Activated CD4-positive, alpha-beta T cell treated with anti-CD3 and anti-CD28 coated beads, Interleukin-2, amount 10 ng/mL, durations not matched to agents 7 days and 5 days (primary cell): ENCODE measurements around the gene EEFSEC. TPM values are rescaled to one million over a fixed set of nuclear protein-coding genes. Genes with fewer than 3 reads are reported as not detected.

Experiments
- CTCF ChIA-PET: fragments of 350-600 bp; sonication (Branson Sonifier 250); formaldehyde crosslinking; loops from one replicate; lab custom pipeline; 2021; ENCODE audit warnings: antibody characterized with exemption; lab: Charles Lee
- POLR2A ChIA-PET: fragments of 350-600 bp; sonication (Branson Sonifier 250); formaldehyde crosslinking; loops from one replicate; lab custom pipeline; 2021; ENCODE audit warnings: antibody characterized with exemption; lab: Charles Lee
- DNase-seq: peaks from one replicate; pipeline ENCODE4 v3.0.0-alpha.2; 2020
- H3K27ac Mint-ChIP-seq: one replicate; pipeline ENCODE4 v1.8.0; 2021; ENCODE audit warnings: mild to moderate bottlenecking, moderate library complexity, mixed read lengths
- H3K27me3 Mint-ChIP-seq: one replicate; pipeline ENCODE4 v1.8.0; 2021; ENCODE audit warnings: mixed read lengths
- H3K36me3 Mint-ChIP-seq: one replicate; pipeline ENCODE4 v1.8.0; 2021; ENCODE audit warnings: low read depth, mixed read lengths
- H3K4me1 Mint-ChIP-seq: one replicate; pipeline ENCODE4 v1.8.0; 2021; ENCODE audit warnings: mixed read lengths
- H3K4me3 Mint-ChIP-seq: one replicate; pipeline ENCODE4 v1.8.0; 2021; ENCODE audit warnings: mild to moderate bottlenecking, moderate library complexity, mixed read lengths
- H3K9me3 Mint-ChIP-seq: one replicate; pipeline ENCODE4 v1.8.0; 2021; ENCODE audit warnings: mixed read lengths
- total RNA-seq, 2 experiments: library from RNA; stranded (reverse); gene quantifications; one replicate each; pipeline ENCODE4 v1.2.3, GENCODE V29; 2021

EEFSEC gene
- total RNA-seq, 2 experiments from 2014 or later, result 16.6 to 17.1 TPM

DNA sequence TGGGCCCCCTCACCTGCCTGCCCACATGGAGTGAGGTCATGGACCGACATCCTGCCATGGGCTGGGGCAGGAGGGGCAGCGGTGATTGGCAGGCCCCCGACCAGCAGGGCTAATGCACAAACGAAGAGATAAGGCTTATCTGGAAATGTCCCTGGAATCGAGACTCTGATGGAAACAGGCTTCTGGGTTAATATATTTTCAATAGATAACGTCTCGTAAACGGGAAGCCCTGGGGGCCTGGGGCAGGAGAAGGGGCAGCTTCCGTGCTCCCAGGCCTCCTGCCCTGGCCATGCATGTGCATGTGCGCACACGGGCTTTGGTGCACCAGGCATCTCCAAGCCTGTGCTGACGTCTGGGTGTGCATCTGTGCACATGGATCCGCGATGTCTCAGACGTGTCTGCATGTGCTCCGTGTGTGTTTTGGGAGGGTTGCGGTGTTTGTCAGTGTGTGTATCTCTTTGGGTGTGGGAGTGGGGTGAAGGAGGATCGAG, 258.3 kb downstream of the EEFSEC start:
- H3K4me1 Mint-ChIP-seq, result no peaks in the 10 kb centered on the region
- POLR2A ChIA-PET, result no interaction called here
- CTCF ChIA-PET, result no interaction called here
- H3K27me3 Mint-ChIP-seq, result no peaks in the 10 kb centered on the region
- H3K4me3 Mint-ChIP-seq, result no peak overlapping the region
- no peak for DNase-seq
- no peak overlapping the region for H3K27ac Mint-ChIP-seq
- no peaks in the 10 kb centered on the region for H3K9me3 Mint-ChIP-seq
- no peaks in the 10 kb centered on the region for H3K36me3 Mint-ChIP-seq

GRCh38 chr3:128412180-128413002, 259.1 kb downstream of the EEFSEC start:
- ChIA-PET POLR2A (no interaction called here), CTCF (no interaction called here)
- Mint-ChIP-seq H3K4me3 (no peak overlapping the region), H3K9me3 (no peaks in the 10 kb centered on the region), H3K27me3 (no peaks in the 10 kb centered on the region), H3K4me1 (no peaks in the 10 kb centered on the region), H3K27ac (peak overlapping the region; percentile 46), H3K36me3 (no peaks in the 10 kb centered on the region)
- DNase-seq, result no peak

DNA sequence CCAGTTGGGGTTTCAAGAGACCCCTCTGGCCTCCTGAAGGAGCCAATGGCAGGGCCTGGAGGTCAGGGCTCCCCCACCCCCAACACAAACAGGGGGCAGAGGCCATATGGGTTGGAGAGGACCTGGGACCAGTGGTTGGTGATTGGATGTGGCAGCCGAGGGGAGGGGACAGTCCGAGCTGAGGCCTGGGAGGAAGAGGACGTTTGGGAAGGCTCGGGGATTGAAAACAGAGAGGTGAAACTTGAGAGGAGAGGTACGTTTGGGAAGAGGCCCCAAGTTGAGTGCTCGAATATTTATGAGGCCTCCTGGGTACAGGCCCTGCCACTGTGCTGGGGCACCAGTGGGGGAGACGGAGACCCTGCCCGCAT, 259.7 kb downstream of the EEFSEC start:
- H3K4me1 Mint-ChIP-seq, result no peaks in the 10 kb centered on the region
- CTCF ChIA-PET, result no interaction called here
- no peaks in the 10 kb centered on the region for H3K36me3 Mint-ChIP-seq
- DNase-seq, result no peak
- H3K4me3 Mint-ChIP-seq, result no peak overlapping the region
- no peaks in the 10 kb centered on the region for H3K9me3 Mint-ChIP-seq
- POLR2A ChIA-PET, result no interaction called here
- H3K27me3 Mint-ChIP-seq, result no peaks in the 10 kb centered on the region
- peak overlapping the region; percentile 46 for H3K27ac Mint-ChIP-seq

- no peak for DNase-seq
- Mint-ChIP-seq H3K27me3 (no peaks in the 10 kb centered on the region), H3K4me3 (no peak overlapping the region), H3K9me3 (no peaks in the 10 kb centered on the region), H3K27ac (no peak overlapping the region), H3K4me1 (no peaks in the 10 kb centered on the region), H3K36me3 (no peaks in the 10 kb centered on the region)
- ChIA-PET CTCF (no interaction called here), POLR2A (no interaction called here)
Measured at GRCh38 chr3:128413413-128414205, 260.3 kb downstream of the EEFSEC start.

DNA sequence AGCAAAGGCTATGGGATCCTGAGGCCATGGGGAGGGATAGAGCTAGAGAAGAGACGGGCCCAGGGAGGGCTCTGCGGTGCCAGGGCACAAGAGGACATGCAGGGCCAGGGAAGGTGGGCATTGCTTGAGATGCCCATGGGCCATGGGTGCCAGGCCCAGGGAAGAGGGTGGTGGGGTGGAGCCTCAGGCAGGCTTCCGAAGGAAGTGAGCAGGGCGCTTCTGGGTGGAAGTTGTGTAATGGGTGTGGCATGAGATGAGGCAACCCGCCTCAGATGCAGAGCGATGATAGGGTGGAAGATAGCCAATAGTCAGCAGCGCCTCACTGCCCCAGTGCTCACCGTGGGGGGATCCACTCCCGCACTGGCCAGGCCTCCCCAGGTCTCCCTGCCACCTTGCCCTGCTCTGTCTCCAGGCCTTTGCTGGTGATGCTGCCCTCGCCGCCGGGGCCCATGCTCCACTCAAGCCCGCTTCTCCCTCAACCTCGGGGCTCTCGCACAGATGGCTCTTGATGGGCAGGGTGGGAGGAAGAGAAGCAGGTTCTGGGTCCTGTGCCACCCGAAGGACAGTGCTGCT, 262.0 kb downstream of the EEFSEC start:
- Mint-ChIP-seq H3K4me1 (no peaks in the 10 kb centered on the region), H3K27ac (no peak overlapping the region), H3K36me3 (no peaks in the 10 kb centered on the region), H3K9me3 (no peaks in the 10 kb centered on the region), H3K4me3 (no peak overlapping the region), H3K27me3 (no peaks in the 10 kb centered on the region)
- ChIA-PET CTCF (interaction anchor here (1.0 kb wide), 1 partner anchor 46 kb away, joined by 3 read pairs; no protein-coding TSS in a partner anchor), POLR2A (no interaction called here)
- no peak for DNase-seq

GRCh38 chr3:128415773-128416577, 262.7 kb downstream of the EEFSEC start:
- H3K4me1 Mint-ChIP-seq, result no peaks in the 10 kb centered on the region
- H3K4me3 Mint-ChIP-seq, result no peak overlapping the region
- H3K27ac Mint-ChIP-seq, result no peak overlapping the region
- H3K27me3 Mint-ChIP-seq, result no peaks in the 10 kb centered on the region
- H3K9me3 Mint-ChIP-seq, result no peaks in the 10 kb centered on the region
- H3K36me3 Mint-ChIP-seq, result no peaks in the 10 kb centered on the region
- ChIA-PET CTCF (no interaction called here), POLR2A (no interaction called here)
- DNase-seq, result no peak

DNA sequence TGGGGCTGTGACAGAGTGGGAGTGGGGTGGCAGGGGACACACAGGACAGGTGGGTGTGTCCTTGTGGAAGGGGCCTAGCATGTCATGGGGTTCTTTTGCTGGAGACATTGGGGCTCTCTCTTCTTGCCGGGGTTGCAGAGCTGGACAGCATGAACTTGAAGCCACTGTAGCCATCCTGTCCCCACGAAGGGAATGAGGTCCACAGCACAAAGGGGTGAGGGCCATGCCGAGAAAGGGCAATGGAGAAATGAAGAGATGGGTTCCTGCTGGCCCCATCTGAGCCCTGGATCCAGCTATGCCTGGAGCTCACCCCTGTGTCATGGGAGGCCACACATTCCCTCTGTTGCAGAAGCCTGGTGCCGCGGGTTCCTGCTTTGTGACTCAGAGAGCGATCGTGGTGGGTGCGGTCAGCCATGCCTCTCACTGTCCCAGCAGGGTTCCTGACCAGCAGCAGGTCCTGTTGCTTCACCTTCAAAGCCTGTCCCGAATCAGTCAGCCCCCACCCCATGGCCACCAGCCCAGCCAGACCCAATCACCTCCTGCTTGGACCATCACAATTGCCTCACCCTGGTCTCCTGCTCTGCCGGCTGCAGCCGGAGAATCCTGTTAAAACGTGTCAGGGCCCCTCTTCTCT, 263.4 kb downstream of the EEFSEC start:
- Mint-ChIP-seq H3K27me3 (no peaks in the 10 kb centered on the region), H3K36me3 (no peaks in the 10 kb centered on the region), H3K4me1 (no peaks in the 10 kb centered on the region)

DNA sequence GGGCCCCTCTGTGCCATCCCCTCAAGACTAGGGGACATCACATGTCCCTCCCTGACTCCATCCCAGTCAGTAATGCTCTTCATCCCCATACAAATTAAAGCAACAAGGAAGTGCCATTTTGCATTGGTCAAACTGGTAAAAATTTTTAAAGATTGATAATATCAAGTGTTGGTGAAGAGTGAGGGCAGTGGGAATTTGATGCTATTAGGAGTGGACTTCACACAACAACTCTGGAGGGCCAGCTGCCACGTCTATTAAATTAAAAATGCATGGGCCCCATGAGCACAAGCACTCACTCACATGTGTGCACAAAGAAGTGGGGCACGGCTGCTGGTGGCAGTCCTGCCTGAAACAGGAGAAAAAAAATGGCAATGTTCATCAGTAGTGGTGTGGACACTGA, 265.6 kb downstream of the EEFSEC start:
- Mint-ChIP-seq H3K27me3 (no peaks in the 10 kb centered on the region), H3K27ac (no peak overlapping the region), H3K36me3 (no peaks in the 10 kb centered on the region), H3K9me3 (no peaks in the 10 kb centered on the region), H3K4me3 (no peak overlapping the region), H3K4me1 (no peaks in the 10 kb centered on the region)
- ChIA-PET CTCF (no interaction called here), POLR2A (no interaction called here)
- no peak for DNase-seq

More for the DNA sequence above, 263.4 kb downstream of the EEFSEC start:
- DNase-seq, result no peak
- Mint-ChIP-seq H3K4me3 (no peak overlapping the region), H3K27ac (no peak overlapping the region), H3K9me3 (no peaks in the 10 kb centered on the region)
- CTCF ChIA-PET, result interaction anchor here (0.6 kb wide), 1 partner anchor 539 kb away, joined by 4 read pairs; no protein-coding TSS in a partner anchor
- POLR2A ChIA-PET, result no interaction called here

- POLR2A ChIA-PET, result no interaction called here
- CTCF ChIA-PET, result no interaction called here
- Mint-ChIP-seq H3K4me1 (no peaks in the 10 kb centered on the region), H3K27me3 (no peaks in the 10 kb centered on the region), H3K4me3 (no peak overlapping the region), H3K36me3 (no peaks in the 10 kb centered on the region), H3K27ac (no peak overlapping the region), H3K9me3 (no peaks in the 10 kb centered on the region)
- no peak for DNase-seq
Measured at GRCh38 chr3:128419311-128419710, 266.0 kb downstream of the EEFSEC start.

DNA sequence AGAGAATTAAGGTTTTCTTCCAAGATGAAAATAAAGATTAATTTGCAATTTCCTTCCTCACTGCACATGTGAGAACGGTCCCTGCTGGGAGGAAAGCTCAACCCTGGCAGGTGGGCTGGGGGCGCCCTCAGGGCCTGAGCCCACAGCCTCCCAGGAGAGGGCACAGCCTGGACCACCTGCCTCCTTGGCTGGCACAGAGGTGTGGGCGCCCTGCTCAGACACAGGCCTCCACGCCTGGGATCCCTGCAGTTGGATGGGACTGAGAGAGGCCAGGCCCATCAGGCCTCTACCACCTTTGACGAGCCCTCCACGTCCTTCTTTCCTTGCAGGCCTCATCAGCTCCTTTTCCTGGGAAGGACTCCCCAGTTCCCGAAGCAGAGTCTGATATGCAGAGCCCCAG, 267.0 kb downstream of the EEFSEC start:
- ChIA-PET CTCF (no interaction called here), POLR2A (no interaction called here)
- H3K36me3 Mint-ChIP-seq, result no peaks in the 10 kb centered on the region
- no peaks in the 10 kb centered on the region for H3K9me3 Mint-ChIP-seq
- H3K4me3 Mint-ChIP-seq, result no peak overlapping the region
- no peak for DNase-seq
- H3K4me1 Mint-ChIP-seq, result no peaks in the 10 kb centered on the region
- no peak overlapping the region for H3K27ac Mint-ChIP-seq
- H3K27me3 Mint-ChIP-seq, result no peaks in the 10 kb centered on the region

DNA sequence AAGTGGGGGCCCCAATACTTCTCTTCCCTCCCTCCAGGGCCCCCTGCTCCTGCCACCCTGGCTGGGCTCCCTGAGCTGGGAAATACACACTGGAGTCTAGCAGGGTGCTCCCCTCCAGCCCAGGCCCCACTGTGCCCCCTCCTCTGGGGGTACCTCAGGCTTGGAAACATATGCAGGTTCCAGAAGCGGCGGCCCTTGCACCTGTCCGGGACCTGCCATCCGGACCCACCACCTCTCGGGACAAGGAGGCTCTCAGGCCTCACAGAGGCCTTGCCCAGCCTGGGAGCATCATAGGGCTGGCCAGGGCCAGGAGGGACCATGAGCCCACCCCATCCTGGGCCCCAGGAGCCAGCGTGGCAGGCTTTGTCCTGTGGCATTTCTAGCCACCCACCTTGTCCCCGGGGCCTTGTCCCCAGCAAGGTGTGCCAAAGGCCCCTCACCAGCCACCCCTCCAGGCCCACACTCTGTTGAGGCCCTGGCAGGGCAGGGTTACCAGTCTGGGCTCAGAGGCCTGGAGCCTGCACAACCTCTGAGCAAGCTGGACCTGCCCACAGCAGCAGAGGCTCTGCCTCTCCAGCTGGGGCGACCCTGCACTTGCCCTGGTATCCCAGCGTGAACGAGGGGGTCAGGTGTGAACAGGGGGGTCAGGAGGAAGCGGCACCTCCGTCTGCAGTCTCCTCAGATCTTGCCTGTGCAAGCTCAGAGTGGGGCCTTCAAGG, 267.6 kb downstream of the EEFSEC start:
- Mint-ChIP-seq H3K36me3 (no peaks in the 10 kb centered on the region), H3K27ac (no peak overlapping the region), H3K4me3 (no peak overlapping the region), H3K4me1 (no peaks in the 10 kb centered on the region), H3K9me3 (no peaks in the 10 kb centered on the region), H3K27me3 (no peaks in the 10 kb centered on the region)
- ChIA-PET CTCF (no interaction called here), POLR2A (no interaction called here)
- DNase-seq, result no peak

DNA sequence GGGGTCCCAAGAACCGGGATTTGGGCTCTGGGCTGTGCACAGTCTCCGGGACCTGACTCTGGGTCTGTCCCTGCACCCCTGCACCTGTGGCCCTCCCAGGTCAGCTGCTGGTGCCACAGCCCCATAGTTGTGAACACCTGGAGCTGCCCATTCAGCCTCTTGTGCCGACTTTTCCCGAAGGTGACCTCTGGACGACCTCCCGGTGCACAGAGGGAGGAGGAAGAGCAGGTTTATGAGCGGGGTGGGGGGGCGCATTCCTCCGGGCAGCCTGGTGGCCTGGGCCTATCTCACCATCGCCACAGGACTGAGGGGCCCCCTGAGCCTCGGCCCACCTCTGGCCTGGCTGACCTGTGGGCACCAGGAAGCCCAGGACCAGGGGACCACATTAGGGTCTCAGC, 268.2 kb downstream of the EEFSEC start:
- H3K4me1 Mint-ChIP-seq, result no peaks in the 10 kb centered on the region
- CTCF ChIA-PET, result no interaction called here
- H3K27me3 Mint-ChIP-seq, result no peaks in the 10 kb centered on the region
- H3K36me3 Mint-ChIP-seq, result no peaks in the 10 kb centered on the region
- no peaks in the 10 kb centered on the region for H3K9me3 Mint-ChIP-seq
- no peak for DNase-seq
- no peak overlapping the region for H3K4me3 Mint-ChIP-seq
- POLR2A ChIA-PET, result no interaction called here
- H3K27ac Mint-ChIP-seq, result no peak overlapping the region
